BE2C (cell line): ENCODE measurements around the gene SEC16A.
A peak's percentile ranks its signal among the peaks of the same experiment; 100 is the strongest.

Experiments used
- DNase-seq: peaks from one replicate; pipeline ENCODE4 v3.0.0-alpha.2; 2020
- H3K27me3 ChIP-seq: fragments of 250-450 bp; sonication (Bioruptor Pico); 2 replicates; pipeline ENCODE4 v1.5.1; 2020; ENCODE audit warnings: mild to moderate bottlenecking
- H3K36me3 ChIP-seq: fragments of 250-450 bp; sonication (Bioruptor Pico); 2 replicates; pipeline ENCODE4 v1.5.1; 2020; ENCODE audit warnings: mild to moderate bottlenecking
- H3K4me1 ChIP-seq: fragments of 250-450 bp; sonication (Bioruptor Pico); 2 replicates; pipeline ENCODE4 v1.5.1; 2020
- H3K4me3 ChIP-seq: 2 replicates; pipeline ENCODE4 v1.5.1; 2011; ENCODE audit warnings: low read depth, low read length
- H3K9me3 ChIP-seq: fragments of 250-450 bp; sonication (Bioruptor Pico); 2 replicates; pipeline ENCODE4 v1.5.1; 2020
- CTCF ChIP-seq: IDR thresholded peaks from 2 replicates; pipeline ENCODE4 v1.5.1; 2012; ENCODE audit warnings: mild to moderate bottlenecking, low read depth, low read length

SEC16A gene

GRCh38 chr9:136528716-136529341, 46.0 kb upstream of the SEC16A start:
- Histone ChIP-seq H3K4me3 (no peak overlapping the region), H3K4me1 (no peaks in the 10 kb centered on the region)
- no peak for TF ChIP-seq CTCF

GRCh38 chr9:136527721-136528710, 45.2 kb upstream of the SEC16A start:
- Histone ChIP-seq H3K27me3 (peaks cover 17% of the 10 kb centered on the region), H3K4me1 (no peaks in the 10 kb centered on the region), H3K4me3 (no peak overlapping the region), H3K9me3 (no peaks in the 10 kb centered on the region), H3K36me3 (no peaks in the 10 kb centered on the region)
- TF ChIP-seq CTCF, result no peak
- peak; percentile 46 for DNase-seq

More at GRCh38 chr9:136528716-136529341, 46.0 kb upstream of the SEC16A start:
- H3K36me3 ChIP-seq, result no peaks in the 10 kb centered on the region
- DNase-seq, result no peak
- no peaks in the 10 kb centered on the region for H3K9me3 ChIP-seq
- peaks cover 17% of the 10 kb centered on the region for H3K27me3 ChIP-seq

GRCh38 chr9:136527131-136527530, 44.3 kb upstream of the SEC16A start:
- no peak for DNase-seq
- no peak for TF ChIP-seq CTCF
- Histone ChIP-seq H3K27me3 (peaks cover 17% of the 10 kb centered on the region), H3K36me3 (no peaks in the 10 kb centered on the region), H3K4me3 (no peak overlapping the region), H3K4me1 (no peaks in the 10 kb centered on the region), H3K9me3 (no peaks in the 10 kb centered on the region)

- DNase-seq, result no peak
- Histone ChIP-seq H3K4me1 (no peaks in the 10 kb centered on the region), H3K36me3 (no peaks in the 10 kb centered on the region), H3K27me3 (peaks cover 13% of the 10 kb centered on the region), H3K9me3 (no peaks in the 10 kb centered on the region), H3K4me3 (no peak overlapping the region)
- no peak for TF ChIP-seq CTCF
Observed at GRCh38 chr9:136526625-136527066, 43.8 kb upstream of the SEC16A start.

GRCh38 chr9:136525841-136526499, 43.1 kb upstream of the SEC16A start:
- Histone ChIP-seq H3K4me1 (no peaks in the 10 kb centered on the region), H3K27me3 (peaks cover 6% of the 10 kb centered on the region), H3K36me3 (no peaks in the 10 kb centered on the region), H3K4me3 (no peak overlapping the region), H3K9me3 (no peaks in the 10 kb centered on the region)
- TF ChIP-seq CTCF, result no peak
- no peak for DNase-seq
